GM12874 (cell line): ENCODE measurements around the gene BCL11B.

Experiments
- TF ChIP-seq, protein P1 (sequence below): IDR thresholded peaks from 2 replicates; pipeline ENCODE4 v1.5.1; 2011; ENCODE audit warnings: low read depth, mild to moderate bottlenecking, control low read depth, low read length, moderate library complexity; ENCODE audit not compliant: insufficient read depth

BCL11B gene

DNA sequence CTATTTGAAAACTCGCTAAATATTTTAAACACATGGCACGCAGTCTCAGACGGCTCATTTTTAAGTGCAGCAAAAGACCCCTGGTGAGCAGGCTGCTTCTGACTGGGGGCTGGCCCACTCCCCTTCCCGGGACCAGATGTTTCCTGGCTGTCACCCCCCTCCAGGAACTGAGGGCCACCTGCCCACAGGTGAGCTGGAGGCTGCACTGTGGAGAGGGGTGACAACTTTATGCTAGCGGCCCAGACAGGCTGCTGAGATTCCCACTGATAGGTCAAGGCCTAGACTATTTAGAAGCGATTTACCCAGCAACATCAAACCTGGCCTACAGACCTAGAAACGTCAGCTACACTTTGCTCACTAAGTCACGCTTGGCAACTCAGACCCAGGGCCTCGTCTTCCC lies 92.1 kb downstream of the BCL11B start:
- TF ChIP-seq, protein P1, sequence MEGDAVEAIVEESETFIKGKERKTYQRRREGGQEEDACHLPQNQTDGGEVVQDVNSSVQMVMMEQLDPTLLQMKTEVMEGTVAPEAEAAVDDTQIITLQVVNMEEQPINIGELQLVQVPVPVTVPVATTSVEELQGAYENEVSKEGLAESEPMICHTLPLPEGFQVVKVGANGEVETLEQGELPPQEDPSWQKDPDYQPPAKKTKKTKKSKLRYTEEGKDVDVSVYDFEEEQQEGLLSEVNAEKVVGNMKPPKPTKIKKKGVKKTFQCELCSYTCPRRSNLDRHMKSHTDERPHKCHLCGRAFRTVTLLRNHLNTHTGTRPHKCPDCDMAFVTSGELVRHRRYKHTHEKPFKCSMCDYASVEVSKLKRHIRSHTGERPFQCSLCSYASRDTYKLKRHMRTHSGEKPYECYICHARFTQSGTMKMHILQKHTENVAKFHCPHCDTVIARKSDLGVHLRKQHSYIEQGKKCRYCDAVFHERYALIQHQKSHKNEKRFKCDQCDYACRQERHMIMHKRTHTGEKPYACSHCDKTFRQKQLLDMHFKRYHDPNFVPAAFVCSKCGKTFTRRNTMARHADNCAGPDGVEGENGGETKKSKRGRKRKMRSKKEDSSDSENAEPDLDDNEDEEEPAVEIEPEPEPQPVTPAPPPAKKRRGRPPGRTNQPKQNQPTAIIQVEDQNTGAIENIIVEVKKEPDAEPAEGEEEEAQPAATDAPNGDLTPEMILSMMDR: no peak

DNA sequence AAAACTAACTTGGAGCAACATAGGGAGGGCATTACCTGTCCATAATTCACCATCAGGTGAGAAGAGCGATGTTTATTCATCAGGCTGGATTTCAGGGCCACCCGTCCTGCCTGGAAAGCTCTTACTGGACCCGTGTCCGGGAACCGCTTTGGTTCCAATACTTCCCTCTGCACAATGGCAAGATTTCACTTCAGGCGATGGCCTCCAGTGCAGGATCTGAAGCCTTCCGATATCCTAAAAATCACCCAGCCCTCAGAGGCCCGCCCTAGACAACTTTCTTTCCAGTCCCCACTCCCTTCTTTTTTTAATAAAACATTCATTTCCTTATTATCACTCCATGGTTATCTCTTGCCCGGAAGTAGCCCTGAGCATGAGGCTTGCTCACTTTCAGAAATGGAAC lies 92.5 kb downstream of the BCL11B start:
- TF ChIP-seq, protein P1: no peak

DNA sequence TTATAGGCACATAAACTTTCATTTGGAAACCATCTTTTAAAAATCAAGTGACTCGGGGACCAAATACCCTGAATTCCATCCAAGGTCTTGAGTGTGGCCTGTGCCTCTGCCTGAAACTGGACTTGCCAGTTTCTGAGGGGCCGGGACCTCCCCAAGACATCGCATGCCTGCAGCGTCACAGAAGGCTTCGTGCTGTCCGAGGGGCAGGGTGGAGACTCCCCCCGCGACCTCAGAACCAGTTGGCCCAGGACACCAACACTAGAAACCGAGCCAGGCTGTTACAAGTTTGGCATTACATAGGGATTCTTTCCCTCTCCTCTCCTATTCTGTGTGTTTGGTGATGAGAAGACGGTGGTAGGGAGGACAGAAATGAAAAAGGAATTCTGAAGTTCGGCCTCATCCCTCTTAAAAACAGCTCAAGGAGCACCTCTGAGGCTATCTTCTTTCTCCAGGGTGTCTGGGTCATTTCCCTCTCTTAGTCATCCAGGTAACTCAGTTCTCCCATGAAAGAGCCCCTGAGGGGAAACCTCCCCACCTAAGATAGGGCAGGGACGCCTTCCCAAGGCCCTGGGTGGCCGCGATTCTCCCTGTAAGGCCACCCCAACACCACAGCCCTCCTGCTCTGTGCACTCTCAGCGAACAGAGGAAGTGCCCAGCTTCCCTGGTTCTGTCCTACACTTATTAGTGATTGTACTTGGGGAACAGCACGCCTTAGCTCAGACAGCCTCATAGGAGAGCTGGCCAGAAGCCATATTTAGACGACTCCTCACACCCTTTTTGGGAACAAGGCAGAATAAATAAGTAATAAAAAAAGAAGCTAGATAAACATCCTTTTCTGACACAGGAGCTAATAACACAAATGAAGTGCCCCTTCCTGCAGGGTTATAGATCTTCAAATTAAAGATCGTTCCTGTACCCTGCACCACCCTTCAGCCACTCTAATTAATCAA lies 93.8 kb downstream of the BCL11B start:
- TF ChIP-seq, protein P1: no peak

DNA sequence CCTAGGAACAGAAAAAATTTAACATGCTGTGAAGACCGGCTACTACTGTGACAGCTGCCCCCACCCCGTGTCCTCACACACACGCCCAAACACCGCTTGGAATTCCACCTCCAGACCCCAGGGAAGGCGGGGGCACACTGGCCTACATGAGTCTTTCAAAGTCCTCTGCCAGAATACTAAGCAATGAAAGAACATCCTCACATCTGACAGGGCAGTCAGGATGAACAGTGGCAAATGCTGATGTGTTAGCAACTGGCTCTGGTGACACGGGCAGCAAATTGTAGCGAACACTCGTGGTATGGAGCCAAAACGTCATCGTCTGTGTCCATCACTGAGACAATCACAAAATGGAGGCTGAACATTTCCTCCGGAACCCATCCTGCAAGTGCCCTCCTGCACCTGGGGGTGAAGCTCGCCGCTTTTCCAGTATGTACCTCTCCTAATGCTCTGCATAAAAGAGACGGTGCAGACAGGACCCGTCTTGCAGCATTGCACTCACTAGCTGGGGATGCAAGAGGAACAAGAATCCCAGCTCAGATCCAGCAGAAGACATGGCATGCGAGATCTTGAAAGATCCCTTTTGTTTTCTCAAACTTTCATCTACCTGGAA lies 94.8 kb downstream of the BCL11B start:
- TF ChIP-seq, protein P1: no peak

DNA sequence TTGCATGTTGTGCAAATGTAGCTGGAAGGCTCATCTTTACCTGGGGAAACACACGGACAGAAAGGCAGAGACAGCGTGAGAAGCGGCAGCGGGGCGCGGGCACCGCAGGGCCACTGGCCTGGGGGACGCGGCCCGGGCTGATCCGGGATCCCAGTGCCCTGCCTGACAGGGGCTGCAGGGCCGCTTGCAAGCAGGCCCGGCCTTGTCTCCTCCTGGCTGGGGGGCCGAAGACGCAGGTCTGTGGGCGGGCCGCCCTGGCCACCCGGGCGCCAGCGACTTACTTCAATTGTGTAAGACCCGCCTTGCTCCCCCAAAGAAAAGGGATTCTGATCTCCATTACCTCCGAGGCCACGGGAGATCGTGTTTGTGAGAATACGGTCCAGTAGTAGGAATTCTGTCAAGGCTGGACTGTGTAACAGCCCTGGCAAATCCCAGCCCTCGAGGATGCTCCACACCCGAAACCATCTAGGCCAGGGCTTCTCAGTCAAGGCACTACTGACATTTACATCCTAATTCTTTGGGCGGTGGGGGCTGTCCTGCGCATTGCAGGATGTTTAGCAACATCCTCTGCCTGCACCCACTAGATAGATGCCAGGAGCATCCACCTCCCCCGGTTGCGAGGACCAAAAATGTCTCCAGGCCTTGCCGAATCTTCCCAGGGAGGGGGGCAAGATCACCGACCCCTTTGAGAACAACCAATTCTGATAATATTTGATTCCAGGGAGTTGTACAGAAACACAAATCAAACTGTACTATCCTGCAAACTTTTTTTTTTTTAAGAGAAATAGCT lies 95.6 kb downstream of the BCL11B start:
- TF ChIP-seq, protein P1: no peak

DNA sequence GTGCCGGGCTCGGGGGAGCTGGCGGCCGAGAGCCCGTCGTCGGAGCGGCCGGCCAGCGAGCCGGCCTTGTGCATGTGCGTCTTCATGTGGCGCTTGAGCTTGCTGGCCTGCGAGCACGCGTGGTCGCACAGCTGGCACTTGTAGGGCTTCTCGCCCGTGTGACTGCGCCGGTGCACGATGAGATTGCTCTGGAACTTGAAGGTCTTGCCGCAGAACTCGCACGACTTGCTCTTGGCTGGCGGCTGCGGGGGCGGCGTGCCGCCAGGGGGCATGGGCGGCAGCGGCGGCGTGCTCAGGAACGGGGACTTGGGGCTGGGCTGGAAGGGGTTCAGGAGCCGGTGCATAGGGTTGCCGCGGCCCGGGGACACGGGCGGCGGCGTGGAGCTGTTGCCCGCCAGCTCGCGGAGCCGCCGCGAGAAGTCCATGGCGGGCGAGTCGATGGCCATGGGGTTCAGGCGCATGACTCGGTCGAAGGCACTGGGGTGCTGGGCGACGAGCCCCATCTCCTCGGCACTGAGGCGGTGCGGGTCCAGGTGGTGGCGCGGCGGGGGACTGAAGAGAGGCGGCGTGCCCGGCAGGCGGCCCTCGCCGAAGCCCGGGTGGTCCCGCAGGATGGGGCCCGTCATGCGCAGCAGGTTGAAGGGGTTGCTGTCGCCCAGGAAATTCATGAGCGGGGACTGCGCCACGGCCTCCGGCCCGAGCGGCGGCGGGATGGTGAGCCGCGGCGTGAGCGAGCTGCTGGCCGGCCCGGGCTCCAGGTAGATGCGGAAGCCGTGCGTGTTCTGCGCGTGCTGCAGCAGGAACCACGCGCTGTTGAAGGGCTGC lies 96.5 kb downstream of the BCL11B start:
- TF ChIP-seq, protein P1: no peak
